Trophoblast cell (in vitro differentiated cells and primary cell): ENCODE data around the gene SGF29.
"Not testable (repeated sequence)": the region's sequence is repeated elsewhere in the genome, so short reads cannot be mapped to it uniquely, and the experiment has no call there.

ENCODE experiments used
- DNase-seq, 2 donors: peaks; one replicate each; pipeline ENCODE4 v3.0.0-alpha.2; 2016
- H2AFZ ChIP-seq: 2 replicates; pipeline ENCODE4 v1.6.1; 2013; ENCODE audit warnings: low read length, moderate library complexity, mild to moderate bottlenecking; ENCODE audit not compliant: insufficient read depth, poor library complexity
- H2AK5ac ChIP-seq: 2 replicates; pipeline ENCODE4 v1.6.1; 2013; ENCODE audit warnings: mild to moderate bottlenecking, low read length
- H2BK120ac ChIP-seq: 2 replicates; pipeline ENCODE4 v1.6.1; 2013; ENCODE audit warnings: low read length, mild to moderate bottlenecking, moderate library complexity; ENCODE audit not compliant: insufficient read depth, poor library complexity
- H2BK12ac ChIP-seq: 2 replicates; pipeline ENCODE4 v1.6.1; 2013; ENCODE audit warnings: mild to moderate bottlenecking, low read length, moderate library complexity
- H2BK5ac ChIP-seq: 2 replicates; pipeline ENCODE4 v1.6.1; 2013; ENCODE audit warnings: low read length, low read depth, moderate library complexity, mild to moderate bottlenecking; ENCODE audit not compliant: poor library complexity
- H3K14ac ChIP-seq: 2 replicates; pipeline ENCODE4 v1.6.1; 2013; ENCODE audit warnings: mild to moderate bottlenecking, low read length
- H3K18ac ChIP-seq: 2 replicates; pipeline ENCODE4 v1.6.1; 2013; ENCODE audit warnings: mild to moderate bottlenecking, low read length
- H3K23ac ChIP-seq: 2 replicates; pipeline ENCODE4 v1.6.1; 2013; ENCODE audit warnings: low read length
- H3K27ac ChIP-seq: 2 replicates; pipeline ENCODE4 v1.5.1; 2013; ENCODE audit warnings: low read depth, mild to moderate bottlenecking, inconsistent platforms, low read length, moderate library complexity
- H3K27me3 ChIP-seq: 2 replicates; pipeline ENCODE4 v1.6.1; 2013; ENCODE audit warnings: inconsistent platforms, mild to moderate bottlenecking, low read length, moderate library complexity; ENCODE audit not compliant: insufficient read depth
- H3K36me3 ChIP-seq, 2 experiments: 1 replicate in 1 of 2; 2 replicates in 1 of 2; pipeline ENCODE4 v1.6.1; 2013; ENCODE audit warnings: low read length in 2 of 2, mild to moderate bottlenecking in 2 of 2, moderate library complexity in 1 of 2; ENCODE audit not compliant: insufficient read depth in 2 of 2, control insufficient read depth in 1 of 2
- H3K4ac ChIP-seq: 2 replicates; pipeline ENCODE4 v1.6.1; 2013; ENCODE audit warnings: low read depth, mild to moderate bottlenecking, low read length, moderate library complexity
- H3K4me1 ChIP-seq, 2 experiments: 1 replicate in 1 of 2; 2 replicates in 1 of 2; pipeline ENCODE4 v1.6.1; 2013; ENCODE audit warnings: low read length in 2 of 2, mild to moderate bottlenecking in 2 of 2, moderate library complexity in 1 of 2; ENCODE audit not compliant: insufficient read depth in 2 of 2, control insufficient read depth in 1 of 2
- H3K4me2 ChIP-seq: 2 replicates; pipeline ENCODE4 v1.6.1; 2013; ENCODE audit warnings: inconsistent platforms, mild to moderate bottlenecking, low read length, moderate library complexity
- H3K4me3 ChIP-seq: 2 replicates; pipeline ENCODE4 v1.5.1; 2013; ENCODE audit warnings: mild to moderate bottlenecking, low read depth, low read length, inconsistent platforms
- H3K79me1 ChIP-seq: one replicate; pipeline ENCODE4 v1.6.1; 2013; ENCODE audit warnings: low read length
- H3K79me2 ChIP-seq: 2 replicates; pipeline ENCODE4 v1.6.1; 2013; ENCODE audit warnings: low read length, mild to moderate bottlenecking; ENCODE audit not compliant: control insufficient read depth, insufficient read depth, poor library complexity
- H3K9ac ChIP-seq: 2 replicates; pipeline ENCODE4 v1.6.1; 2013; ENCODE audit warnings: mild to moderate bottlenecking, low read length
- H3K9me3 ChIP-seq: 2 replicates; pipeline ENCODE4 v1.6.1; 2013; ENCODE audit warnings: low read depth, mild to moderate bottlenecking, control low read depth, inconsistent platforms, low read length; ENCODE audit not compliant: insufficient read depth
- H4K12ac ChIP-seq: 2 replicates; pipeline ENCODE4 v1.6.1; 2013; ENCODE audit warnings: low read depth, mild to moderate bottlenecking, low read length, moderate library complexity
- H4K8ac ChIP-seq: 2 replicates; pipeline ENCODE4 v1.6.1; 2013; ENCODE audit warnings: low read depth, mild to moderate bottlenecking, low read length, moderate library complexity
- H4K91ac ChIP-seq: one replicate; pipeline ENCODE4 v1.6.1; 2013; ENCODE audit warnings: low read depth, mild to moderate bottlenecking, low read length, moderate library complexity
- WGBS: extraction: QIAGEN DNeasy Blood & Tissue Kit; methylation state at CpG from one replicate; pipeline ENCODE4 v1.1.7; 2013; ENCODE audit warnings: missing lambda C conversion rate; ENCODE audit not compliant: insufficient read length, insufficient coverage; ENCODE audit errors: extremely low coverage; 5-methylcytosine and 5-hydroxymethylcytosine counted together

SGF29 gene

GRCh38 chr16:28543072-28543471 lies 10.6 kb upstream of the SGF29 start:
- no peaks in the 10 kb centered on the region for H3K79me2 ChIP-seq
- H3K9ac ChIP-seq: no peak overlapping the region
- H3K23ac ChIP-seq: no peak overlapping the region
- no peak overlapping the region for H2AFZ ChIP-seq
- H3K9me3 ChIP-seq: no peaks in the 10 kb centered on the region
- H3K14ac ChIP-seq: no peak overlapping the region
- no peak overlapping the region for H3K18ac ChIP-seq
- no peak overlapping the region for H2BK12ac ChIP-seq
- H4K12ac ChIP-seq: no peak overlapping the region
- peaks cover 4% of the 10 kb centered on the region for H3K79me1 ChIP-seq
- WGBS: no CpG with 5 or more reads among the region's 7 CpGs
- H4K91ac ChIP-seq: no peak overlapping the region
- DNase-seq: peak; percentile 45 to 78
- H3K27me3 ChIP-seq: no peaks in the 10 kb centered on the region
- H2AK5ac ChIP-seq: no peak overlapping the region
- no peak overlapping the region for H4K8ac ChIP-seq
- H3K4me3 ChIP-seq: no peak overlapping the region
- H3K27ac ChIP-seq: no peak overlapping the region
- H2BK5ac ChIP-seq: no peak overlapping the region
- no peak overlapping the region for H3K4ac ChIP-seq
- H3K36me3 ChIP-seq: no peaks in the 10 kb centered on the region
- H2BK120ac ChIP-seq: no peak overlapping the region
- H3K4me2 ChIP-seq: no peak overlapping the region
- H3K4me1 ChIP-seq: no peaks in the 10 kb centered on the region

GRCh38 chr16:28544998-28545397 lies 8.7 kb upstream of the SGF29 start:
- H4K91ac ChIP-seq: no peak overlapping the region
- H2AFZ ChIP-seq: no peak overlapping the region
- H3K18ac ChIP-seq: no peak overlapping the region
- H3K4ac ChIP-seq: no peak overlapping the region
- H2BK12ac ChIP-seq: no peak overlapping the region
- H3K4me3 ChIP-seq: no peak overlapping the region
- no peak overlapping the region for H2BK5ac ChIP-seq
- no CpG with 5 or more reads among the region's 3 CpGs for WGBS
- H3K79me2 ChIP-seq: no peaks in the 10 kb centered on the region
- no peak overlapping the region for H3K27ac ChIP-seq
- H3K4me2 ChIP-seq: no peak overlapping the region
- H3K14ac ChIP-seq: no peak overlapping the region
- H3K27me3 ChIP-seq: no peaks in the 10 kb centered on the region
- H3K79me1 ChIP-seq: no peaks in the 10 kb centered on the region
- H3K23ac ChIP-seq: no peak overlapping the region
- H2BK120ac ChIP-seq: no peak overlapping the region
- H2AK5ac ChIP-seq: no peak overlapping the region
- H4K12ac ChIP-seq: no peak overlapping the region
- peaks cover 2% of the 10 kb centered on the region for H3K9me3 ChIP-seq
- no peaks in the 10 kb centered on the region for H3K36me3 ChIP-seq
- no peaks in the 10 kb centered on the region for H3K4me1 ChIP-seq
- H4K8ac ChIP-seq: no peak overlapping the region
- H3K9ac ChIP-seq: no peak overlapping the region
- no peak for DNase-seq

GRCh38 chr16:28545964-28546363 lies 7.8 kb upstream of the SGF29 start:
- not testable (repeated sequence) for H3K14ac ChIP-seq, H3K9me3 ChIP-seq, H3K23ac ChIP-seq, H4K12ac ChIP-seq, H2BK12ac ChIP-seq, H2AFZ ChIP-seq, H4K8ac ChIP-seq, H2AK5ac ChIP-seq, H3K27me3 ChIP-seq, H3K79me1 ChIP-seq, H3K4me3 ChIP-seq, DNase-seq, H3K36me3 ChIP-seq, H2BK5ac ChIP-seq, H3K18ac ChIP-seq, H3K9ac ChIP-seq, H3K27ac ChIP-seq, H3K4me2 ChIP-seq, H3K79me2 ChIP-seq, H2BK120ac ChIP-seq, H3K4me1 ChIP-seq, H4K91ac ChIP-seq, H3K4ac ChIP-seq
- WGBS: no CpG with 5 or more reads among the region's 7 CpGs

- H3K79me1 ChIP-seq: no peaks in the 10 kb centered on the region
- WGBS: no CpG with 5 or more reads among the region's 7 CpGs
- H2BK5ac ChIP-seq: no peak overlapping the region
These were observed 7.1 kb upstream of the SGF29 start for GRCh38 chr16:28546626-28547025.

More at GRCh38 chr16:28546626-28547025, 7.1 kb upstream of the SGF29 start:
- Histone ChIP-seq H3K27me3 (no peaks in the 10 kb centered on the region), H4K8ac (no peak overlapping the region), H2BK12ac (no peak overlapping the region), H3K23ac (no peak overlapping the region), H2AFZ (no peak overlapping the region), H3K36me3 (no peaks in the 10 kb centered on the region), H3K4me1 (no peaks in the 10 kb centered on the region), H3K4me3 (no peak overlapping the region), H3K79me2 (no peaks in the 10 kb centered on the region), H3K9ac (no peak overlapping the region), H3K27ac (no peak overlapping the region), H3K4ac (no peak overlapping the region), H3K18ac (no peak overlapping the region), H3K14ac (no peak overlapping the region), H4K12ac (no peak overlapping the region), H2BK120ac (no peak overlapping the region), H3K9me3 (peaks cover 2% of the 10 kb centered on the region), H2AK5ac (no peak overlapping the region), H3K4me2 (no peak overlapping the region), H4K91ac (no peak overlapping the region)
- no peak for DNase-seq
